BLaER1 (cell line): Measurements from ENCODE around the gene HOTAIR.

Source experiments
- H3K27ac ChIP-seq: shearing (Covaris generic); formaldehyde crosslinking; 2 replicates; pipeline ENCODE4 v1.8.1; 2022
- H3K27me3 ChIP-seq: shearing (Covaris generic); formaldehyde crosslinking; 2 replicates; pipeline ENCODE4 v1.8.1; 2022
- H3K36me3 ChIP-seq: shearing (Covaris generic); formaldehyde crosslinking; 2 replicates; pipeline ENCODE4 v1.8.1; 2022
- H3K4me1 ChIP-seq: shearing (Covaris generic); formaldehyde crosslinking; 2 replicates; pipeline ENCODE4 v1.8.1; 2022
- H3K4me2 ChIP-seq: shearing (Covaris generic); formaldehyde crosslinking; 2 replicates; pipeline ENCODE4 v1.8.1; 2022
- H3K4me3 ChIP-seq: shearing (Covaris generic); formaldehyde crosslinking; 2 replicates; pipeline ENCODE4 v1.8.1; 2022
- H3K9ac ChIP-seq: shearing (Covaris generic); formaldehyde crosslinking; 2 replicates; pipeline ENCODE4 v1.8.1; 2022
- H3K9me3 ChIP-seq: shearing (Covaris generic); formaldehyde crosslinking; 2 replicates; pipeline ENCODE4 v1.8.1; 2022
- H4K20me1 ChIP-seq: shearing (Covaris generic); formaldehyde crosslinking; 2 replicates; pipeline ENCODE4 v1.8.1; 2022
- Cebpa-rat ChIP-seq: shearing (Covaris generic); IDR thresholded peaks from 2 replicates; pipeline ENCODE4 v1.8.1; 2022

HOTAIR gene

DNA sequence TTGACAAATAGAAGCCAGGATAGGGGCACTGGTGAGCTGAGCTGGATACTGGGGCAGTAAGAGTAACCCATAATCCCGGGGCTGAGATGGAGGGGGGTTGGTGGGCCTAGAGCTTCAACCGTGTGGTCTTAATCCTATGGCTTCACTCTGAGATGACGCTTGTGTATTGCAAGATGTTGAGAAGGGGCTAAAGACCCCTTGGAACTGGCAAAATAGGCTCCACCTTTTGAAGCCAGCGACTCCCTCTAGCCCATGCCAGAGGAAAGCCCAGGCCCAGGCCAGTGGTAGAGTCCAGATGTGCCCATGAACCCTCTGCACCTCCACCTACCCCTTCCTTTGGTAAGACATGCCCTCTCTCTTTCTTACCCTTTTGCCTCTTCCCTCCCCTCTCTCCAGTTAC, 15.4 kb downstream of the HOTAIR start:
- Histone ChIP-seq H3K27me3 (peaks cover 100% of the 10 kb centered on the region), H3K36me3 (no peaks in the 10 kb centered on the region), H4K20me1 (peaks cover 98% of the 10 kb centered on the region), H3K9me3 (peaks cover 44% of the 10 kb centered on the region), H3K4me1 (peaks cover 9% of the 10 kb centered on the region; the same call in 1 of the 2 replicates), H3K4me3 (no peak overlapping the region), H3K9ac (no peak overlapping the region), H3K4me2 (no peak overlapping the region), H3K27ac (no peak overlapping the region)
- TF ChIP-seq Cebpa-rat, result no peak

DNA sequence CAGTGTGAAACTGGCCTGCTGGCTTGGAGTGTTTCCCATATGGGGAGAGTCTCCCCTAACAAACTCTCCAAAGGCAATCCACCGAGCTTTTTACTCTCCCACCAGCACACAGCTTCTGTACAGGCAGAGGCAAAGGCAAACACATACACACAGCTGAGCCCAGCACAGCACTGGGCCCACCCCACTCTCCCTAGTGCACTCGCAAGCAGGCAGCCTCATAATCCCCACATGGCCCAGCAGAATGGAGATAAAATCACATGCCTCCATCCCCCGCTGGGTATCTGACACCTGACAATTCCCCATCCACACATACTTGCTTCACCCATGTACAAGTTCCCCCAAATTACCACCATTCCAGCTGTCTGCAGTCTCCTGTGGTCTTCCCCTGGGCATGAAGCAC, 16.6 kb downstream of the HOTAIR start:
- Histone ChIP-seq H3K36me3 (no peaks in the 10 kb centered on the region), H3K4me2 (no peak overlapping the region), H3K9me3 (peaks cover 37% of the 10 kb centered on the region), H3K9ac (no peak overlapping the region), H3K4me1 (peaks cover 9% of the 10 kb centered on the region; the same call in 1 of the 2 replicates), H3K27me3 (peaks cover 100% of the 10 kb centered on the region), H4K20me1 (peaks cover 98% of the 10 kb centered on the region), H3K27ac (no peak overlapping the region), H3K4me3 (no peak overlapping the region)
- TF ChIP-seq Cebpa-rat, result no peak

DNA sequence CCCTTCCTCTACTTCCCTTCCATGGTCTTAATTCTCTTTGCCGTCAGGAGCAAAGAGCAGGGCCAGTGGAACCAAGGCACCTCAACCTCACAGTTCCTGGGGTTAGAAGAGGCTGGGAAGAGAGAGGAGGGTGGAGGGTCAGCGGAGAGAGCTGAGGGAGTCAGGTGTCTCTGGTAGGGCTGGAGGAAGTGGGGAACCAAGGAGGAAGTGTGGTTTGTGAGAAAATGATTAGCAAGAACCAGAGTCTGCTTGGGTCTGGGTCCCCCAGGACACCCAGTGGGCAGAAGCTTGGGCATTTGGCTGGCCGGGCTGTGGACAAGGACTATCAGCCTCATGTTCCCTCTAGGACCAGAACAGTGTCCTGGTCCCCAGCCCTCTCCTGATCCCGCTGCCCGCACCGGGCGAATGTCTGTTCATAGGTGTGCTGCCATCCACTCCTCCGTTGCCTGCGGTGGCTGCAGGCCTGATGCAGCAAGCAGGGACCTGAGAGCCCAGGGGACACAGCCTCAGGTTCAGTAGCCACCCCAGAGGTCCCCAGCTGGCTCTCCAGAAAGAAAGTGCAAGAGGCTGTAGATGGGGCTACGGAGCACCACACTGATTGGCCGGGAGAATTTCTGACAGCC, 17.7 kb downstream of the HOTAIR start:
- Histone ChIP-seq H3K27ac (no peak overlapping the region), H3K36me3 (no peaks in the 10 kb centered on the region), H3K4me3 (no peak overlapping the region), H3K4me1 (peaks cover 9% of the 10 kb centered on the region; the same call in 1 of the 2 replicates), H3K27me3 (peaks cover 100% of the 10 kb centered on the region), H3K9me3 (peaks cover 37% of the 10 kb centered on the region), H3K9ac (no peak overlapping the region), H4K20me1 (peaks cover 99% of the 10 kb centered on the region), H3K4me2 (no peak overlapping the region)
- no peak for TF ChIP-seq Cebpa-rat

DNA sequence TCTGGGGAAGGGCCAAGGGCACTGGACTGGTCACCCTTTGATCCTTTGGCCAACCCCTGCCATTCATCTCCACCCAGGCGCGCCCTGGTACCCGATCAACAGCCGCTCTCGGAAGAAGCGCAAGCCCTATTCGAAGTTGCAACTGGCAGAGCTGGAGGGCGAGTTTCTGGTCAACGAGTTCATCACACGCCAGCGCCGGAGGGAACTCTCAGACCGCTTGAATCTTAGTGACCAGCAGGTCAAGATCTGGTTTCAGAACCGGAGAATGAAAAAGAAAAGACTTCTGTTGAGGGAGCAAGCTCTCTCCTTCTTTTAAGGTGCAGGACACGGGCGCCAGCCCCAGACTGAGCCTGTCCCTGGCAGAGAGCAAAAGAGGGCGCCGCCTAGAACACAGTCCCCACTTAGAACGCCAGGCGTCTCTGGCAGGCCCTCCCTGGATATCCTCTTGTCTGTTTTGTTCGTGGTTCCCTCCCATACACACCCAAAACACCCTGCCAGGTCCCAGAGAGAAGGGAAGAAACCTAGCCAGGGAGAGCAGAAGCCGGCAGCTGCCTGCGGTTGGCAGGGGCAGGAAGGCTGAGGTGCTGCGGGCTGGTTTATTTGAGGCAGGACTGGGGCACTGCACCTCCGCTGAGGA, 18.4 kb downstream of the HOTAIR start:
- no peaks in the 10 kb centered on the region for H3K36me3 ChIP-seq
- H3K4me1 ChIP-seq, result peaks cover 9% of the 10 kb centered on the region; the same call in 1 of the 2 replicates
- no peak overlapping the region for H3K4me3 ChIP-seq
- no peak overlapping the region for H3K4me2 ChIP-seq
- H3K27me3 ChIP-seq, result peaks cover 100% of the 10 kb centered on the region
- H3K9ac ChIP-seq, result no peak overlapping the region
- peaks cover 33% of the 10 kb centered on the region for H3K9me3 ChIP-seq
- TF ChIP-seq Cebpa-rat, result no peak
- no peak overlapping the region for H3K27ac ChIP-seq
- peaks cover 99% of the 10 kb centered on the region for H4K20me1 ChIP-seq

DNA sequence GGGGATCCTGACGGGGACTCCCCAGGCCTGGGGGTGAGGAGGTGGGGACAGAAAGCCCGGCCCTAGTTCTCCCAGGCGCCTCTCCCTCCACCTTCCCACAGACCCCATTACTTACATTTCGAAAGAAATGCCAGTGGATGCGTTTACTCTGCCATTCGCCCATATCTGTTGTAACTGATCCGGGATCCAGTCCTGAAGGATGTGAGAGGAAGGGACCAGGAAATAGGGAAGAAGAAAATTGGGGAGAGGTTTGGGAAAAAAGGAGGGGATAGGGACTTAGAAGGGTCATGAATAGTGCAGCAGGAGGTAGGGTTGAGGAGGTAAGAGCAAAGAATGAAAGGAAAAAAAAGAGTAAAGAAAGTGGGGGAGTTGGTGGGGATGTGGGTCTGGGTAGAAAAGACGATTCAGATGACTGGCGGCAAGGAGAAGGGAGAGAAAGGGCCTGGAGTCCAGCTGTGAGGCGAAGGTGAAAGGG, 18.9 kb downstream of the HOTAIR start:
- H3K4me3 ChIP-seq, result no peak overlapping the region
- no peak overlapping the region for H3K9ac ChIP-seq
- H3K27me3 ChIP-seq, result peaks cover 100% of the 10 kb centered on the region
- no peak overlapping the region for H3K27ac ChIP-seq
- no peaks in the 10 kb centered on the region for H3K36me3 ChIP-seq
- peaks cover 9% of the 10 kb centered on the region; the same call in 1 of the 2 replicates for H3K4me1 ChIP-seq
- peaks cover 28% of the 10 kb centered on the region for H3K9me3 ChIP-seq
- peaks cover 99% of the 10 kb centered on the region for H4K20me1 ChIP-seq
- no peak overlapping the region for H3K4me2 ChIP-seq
- TF ChIP-seq Cebpa-rat, result no peak

DNA sequence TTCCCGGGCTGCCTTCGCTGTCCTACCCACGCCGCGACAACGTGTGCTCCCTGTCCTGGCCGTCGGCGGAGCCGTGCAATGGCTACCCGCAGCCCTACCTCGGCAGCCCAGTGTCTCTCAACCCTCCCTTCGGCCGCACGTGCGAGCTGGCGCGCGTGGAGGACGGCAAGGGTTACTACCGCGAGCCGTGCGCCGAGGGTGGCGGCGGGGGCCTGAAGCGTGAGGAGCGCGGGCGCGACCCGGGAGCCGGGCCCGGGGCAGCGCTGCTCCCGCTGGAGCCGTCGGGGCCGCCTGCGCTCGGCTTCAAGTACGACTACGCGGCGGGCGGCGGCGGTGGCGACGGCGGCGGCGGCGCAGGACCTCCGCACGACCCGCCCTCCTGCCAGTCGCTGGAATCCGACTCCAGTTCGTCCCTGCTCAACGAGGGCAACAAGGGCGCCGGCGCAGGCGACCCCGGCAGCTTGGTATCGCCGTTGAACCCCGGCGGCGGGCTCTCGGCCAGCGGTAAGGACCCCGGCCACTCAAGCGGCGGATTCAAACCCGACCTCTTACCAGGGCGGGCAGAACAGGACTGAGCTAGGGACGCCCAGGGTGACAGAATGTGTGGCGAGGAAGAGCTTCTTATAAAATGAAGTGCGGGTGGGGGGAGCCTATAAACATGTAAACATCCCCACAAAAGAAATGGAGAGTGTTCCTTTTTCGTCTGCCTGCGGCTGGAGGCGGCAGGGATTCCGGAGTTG, 19.5 kb downstream of the HOTAIR start:
- H3K9ac ChIP-seq, result no peak overlapping the region
- H3K4me1 ChIP-seq, result peaks cover 9% of the 10 kb centered on the region; the same call in 1 of the 2 replicates
- H3K27ac ChIP-seq, result no peak overlapping the region
- H3K27me3 ChIP-seq, result peaks cover 100% of the 10 kb centered on the region
- H4K20me1 ChIP-seq, result peaks cover 100% of the 10 kb centered on the region
- no peak for TF ChIP-seq Cebpa-rat
- H3K36me3 ChIP-seq, result no peaks in the 10 kb centered on the region
- H3K4me2 ChIP-seq, result no peak overlapping the region
- peaks cover 27% of the 10 kb centered on the region for H3K9me3 ChIP-seq
- 0 out of 2 replicates have a peak overlapping the region, but pooled peaks have one; percentile 14 for H3K4me3 ChIP-seq

DNA sequence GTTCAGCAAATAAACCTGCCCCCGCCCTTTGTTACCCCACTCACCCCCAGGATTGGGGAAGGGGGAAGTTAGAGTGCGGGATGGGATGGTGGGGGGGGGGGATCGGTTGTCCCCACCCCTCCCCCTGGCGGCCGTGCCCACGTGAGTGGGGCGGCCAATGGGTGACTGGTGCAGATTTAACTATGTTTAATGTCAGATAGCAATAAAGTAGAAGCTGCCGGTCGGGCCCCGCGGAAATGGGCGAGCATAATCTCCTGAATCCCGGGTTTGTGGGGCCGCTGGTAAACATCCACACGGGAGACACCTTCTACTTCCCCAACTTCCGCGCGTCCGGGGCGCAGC, 20.1 kb downstream of the HOTAIR start, which contains the start of gene HOXC12:
Gene HOXC12, plus strand, starts transcription at position 210 of the 342 bp plus-strand sequence. Its CDS starts 27 bp downstream, at position 237.
- Histone ChIP-seq H3K4me2 (no peak within 1 kb of the TSS), H3K27me3 (peaks cover 100% of the 10 kb centered on the region), H4K20me1 (peaks cover 100% of the 10 kb centered on the region), H3K9ac (no peak within 1 kb of the TSS), H3K9me3 (peaks cover 27% of the 10 kb centered on the region), H3K27ac (no peak within 1 kb of the TSS), H3K36me3 (no peaks in the 10 kb centered on the region), H3K4me3 (0 out of 2 replicates have a peak within 1 kb of the TSS, but pooled peaks have one; percentile 14), H3K4me1 (peaks cover 9% of the 10 kb centered on the region; the same call in 1 of the 2 replicates)
- TF ChIP-seq Cebpa-rat, result no peak

DNA sequence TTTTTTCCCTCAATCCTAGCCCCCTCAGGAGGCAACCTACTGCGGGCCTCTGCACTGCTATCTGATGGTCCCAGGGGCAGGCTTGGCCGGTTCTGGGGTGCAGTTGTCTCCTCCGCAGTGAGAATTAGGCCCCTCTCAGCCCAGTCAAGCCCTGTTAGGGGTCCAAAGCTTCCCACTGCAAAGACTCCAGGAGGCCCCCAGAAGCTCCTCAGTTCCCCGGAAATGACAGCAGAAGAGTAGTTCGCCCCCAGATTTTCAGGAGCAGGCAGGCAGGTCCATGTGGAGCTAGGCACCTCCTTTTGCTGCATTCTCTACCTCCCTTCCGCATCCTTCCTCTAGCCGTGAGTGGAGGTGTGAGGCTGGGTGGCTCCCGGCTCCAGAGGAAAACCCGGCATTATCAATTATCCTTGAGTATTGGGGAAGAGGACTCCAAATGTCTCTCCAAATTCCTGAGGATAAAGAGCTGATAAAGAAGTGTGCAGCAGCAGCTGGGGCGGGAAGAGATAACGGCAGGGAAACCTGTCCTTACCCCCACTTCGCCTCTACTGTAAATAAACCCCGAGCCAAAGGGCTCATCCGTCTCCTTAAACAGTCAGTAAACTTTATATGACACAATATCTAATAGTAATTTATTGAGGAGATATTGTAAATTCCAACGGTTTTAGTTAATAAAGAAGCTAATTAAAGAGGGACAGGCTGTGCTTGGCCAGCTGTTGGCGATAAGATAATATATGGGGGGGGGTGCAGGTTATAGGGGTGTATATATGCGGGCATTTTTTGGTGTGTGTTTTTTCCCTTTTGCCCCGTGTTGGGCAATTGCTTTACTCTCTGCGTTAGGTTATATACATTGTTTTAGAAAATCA, 20.7 kb downstream of the HOTAIR start:
- H3K27me3 ChIP-seq, result peaks cover 100% of the 10 kb centered on the region
- TF ChIP-seq Cebpa-rat, result no peak
- peaks cover 100% of the 10 kb centered on the region for H4K20me1 ChIP-seq
- H3K4me3 ChIP-seq, result no peak overlapping the region
- H3K9ac ChIP-seq, result no peak overlapping the region
- peaks cover 27% of the 10 kb centered on the region for H3K9me3 ChIP-seq
- peaks cover 9% of the 10 kb centered on the region; the same call in 1 of the 2 replicates for H3K4me1 ChIP-seq
- no peak overlapping the region for H3K27ac ChIP-seq
- no peak overlapping the region for H3K4me2 ChIP-seq
- no peaks in the 10 kb centered on the region for H3K36me3 ChIP-seq
